Nephron (organoid): Measurements from ENCODE around the gene SRL.

ENCODE experiments used
- H3K27ac Mint-ChIP-seq, 3 experiments: 2 replicates each; pipeline ENCODE4 v1.8.0; 2020; ENCODE audit warnings: mixed read lengths in 3 of 3, mild to moderate bottlenecking in 2 of 3, moderate library complexity in 1 of 3
- H3K27me3 Mint-ChIP-seq: 2 replicates; pipeline ENCODE4 v1.8.0; 2021; ENCODE audit warnings: low read depth, mild to moderate bottlenecking, moderate library complexity, mixed read lengths
- H3K36me3 Mint-ChIP-seq: 2 replicates; pipeline ENCODE4 v1.8.0; 2020; ENCODE audit warnings: low read depth, mixed read lengths
- H3K4me1 Mint-ChIP-seq: 2 replicates; pipeline ENCODE4 v1.8.0; 2020; ENCODE audit warnings: mixed read lengths
- H3K4me3 Mint-ChIP-seq, 3 experiments: 2 replicates each; pipeline ENCODE4 v1.8.0; 2020; ENCODE audit warnings: mild to moderate bottlenecking in 3 of 3, mixed read lengths in 3 of 3, moderate library complexity in 2 of 3
- H3K9me3 Mint-ChIP-seq: 2 replicates; pipeline ENCODE4 v1.8.0; 2020; ENCODE audit warnings: mixed read lengths
- TF ChIP-seq, protein P1 (sequence below), 3 experiments: fragments of 200-600 bp; sonication (generic); IDR thresholded peaks; one replicate each; pipeline ENCODE4 v1.5.0; 2021; ENCODE audit warnings: antibody characterized with exemption in 3 of 3; ENCODE audit not compliant: unreplicated experiment in 3 of 3

SRL gene

DNA sequence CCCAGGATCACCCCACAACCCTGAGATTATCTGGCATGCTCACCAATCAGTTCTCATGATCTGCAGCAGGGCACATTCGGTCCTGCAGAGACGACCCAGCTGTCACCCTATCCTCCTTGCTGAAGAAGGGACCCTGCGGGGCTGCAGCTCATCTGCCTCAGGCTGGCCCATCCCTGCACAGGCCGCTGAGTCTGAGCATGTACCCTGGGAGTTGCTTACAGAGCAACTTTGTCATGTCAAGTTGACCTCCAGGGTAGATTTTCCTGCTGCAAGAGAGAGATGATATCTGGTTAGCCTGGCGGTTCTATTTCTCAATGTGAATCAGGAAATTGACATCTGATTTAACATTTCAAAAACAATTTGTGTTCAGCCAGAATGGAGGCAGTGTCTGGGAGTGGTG, 89.6 kb downstream of the SRL start:
- H3K36me3 Mint-ChIP-seq: no peaks in the 10 kb centered on the region
- no peak overlapping the region for H3K4me3 Mint-ChIP-seq
- H3K27me3 Mint-ChIP-seq: peaks cover 8% of the 10 kb centered on the region
- H3K9me3 Mint-ChIP-seq: no peaks in the 10 kb centered on the region
- H3K4me1 Mint-ChIP-seq: no peaks in the 10 kb centered on the region
- TF ChIP-seq, protein P1, sequence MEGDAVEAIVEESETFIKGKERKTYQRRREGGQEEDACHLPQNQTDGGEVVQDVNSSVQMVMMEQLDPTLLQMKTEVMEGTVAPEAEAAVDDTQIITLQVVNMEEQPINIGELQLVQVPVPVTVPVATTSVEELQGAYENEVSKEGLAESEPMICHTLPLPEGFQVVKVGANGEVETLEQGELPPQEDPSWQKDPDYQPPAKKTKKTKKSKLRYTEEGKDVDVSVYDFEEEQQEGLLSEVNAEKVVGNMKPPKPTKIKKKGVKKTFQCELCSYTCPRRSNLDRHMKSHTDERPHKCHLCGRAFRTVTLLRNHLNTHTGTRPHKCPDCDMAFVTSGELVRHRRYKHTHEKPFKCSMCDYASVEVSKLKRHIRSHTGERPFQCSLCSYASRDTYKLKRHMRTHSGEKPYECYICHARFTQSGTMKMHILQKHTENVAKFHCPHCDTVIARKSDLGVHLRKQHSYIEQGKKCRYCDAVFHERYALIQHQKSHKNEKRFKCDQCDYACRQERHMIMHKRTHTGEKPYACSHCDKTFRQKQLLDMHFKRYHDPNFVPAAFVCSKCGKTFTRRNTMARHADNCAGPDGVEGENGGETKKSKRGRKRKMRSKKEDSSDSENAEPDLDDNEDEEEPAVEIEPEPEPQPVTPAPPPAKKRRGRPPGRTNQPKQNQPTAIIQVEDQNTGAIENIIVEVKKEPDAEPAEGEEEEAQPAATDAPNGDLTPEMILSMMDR (IDR thresholded peaks at IDR 0.05; ENCODE audit: unreplicated experiment in 3 of 3): no peak
- H3K27ac Mint-ChIP-seq: no peak overlapping the region

DNA sequence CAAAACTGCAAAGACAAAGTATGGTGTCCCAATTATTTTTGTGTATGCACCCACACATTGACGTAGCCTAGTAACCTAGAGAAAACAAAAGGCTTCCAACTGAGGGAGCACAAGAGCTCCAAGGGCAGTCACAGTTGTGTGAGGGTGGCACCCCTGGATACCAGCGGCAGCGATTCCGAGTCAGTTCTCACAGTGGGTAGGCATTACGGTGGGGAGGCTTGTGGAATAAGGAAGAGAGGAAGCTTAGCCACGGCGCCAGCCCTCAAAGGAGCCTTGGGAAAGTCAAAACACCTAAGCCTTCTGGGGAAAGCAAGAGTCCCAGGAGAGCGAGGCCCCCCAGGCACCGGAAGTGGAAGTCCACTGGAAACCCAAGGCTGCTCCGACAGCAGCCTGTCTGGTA, 94.6 kb downstream of the SRL start:
- Mint-ChIP-seq H3K4me1 (no peaks in the 10 kb centered on the region), H3K9me3 (no peaks in the 10 kb centered on the region), H3K36me3 (no peaks in the 10 kb centered on the region), H3K4me3 (no peak overlapping the region), H3K27ac (no peak overlapping the region), H3K27me3 (no peaks in the 10 kb centered on the region)
- TF ChIP-seq, protein P1 (IDR thresholded peaks at IDR 0.05; ENCODE audit: unreplicated experiment in 3 of 3): no peak

DNA sequence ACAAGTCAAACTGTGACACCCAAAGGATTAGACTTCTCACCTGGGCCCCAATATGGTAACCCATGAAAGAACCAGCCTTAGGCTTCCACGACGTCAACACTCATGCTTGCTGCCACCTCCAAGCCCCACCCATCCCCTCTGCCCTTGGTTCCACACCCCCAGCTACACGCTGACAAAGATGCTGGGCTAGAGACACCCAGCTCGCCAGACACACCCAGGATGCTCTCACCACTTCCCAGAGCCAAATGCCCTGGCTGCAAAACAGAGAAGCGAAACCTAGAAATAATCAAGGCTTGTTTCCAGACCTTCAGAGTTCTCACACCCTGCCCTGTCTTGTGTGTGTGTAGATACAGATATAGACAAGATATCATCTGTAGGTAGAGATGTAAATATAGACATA, 99.6 kb downstream of the SRL start:
- Mint-ChIP-seq H3K36me3 (no peaks in the 10 kb centered on the region), H3K27ac (no peak overlapping the region)

DNA sequence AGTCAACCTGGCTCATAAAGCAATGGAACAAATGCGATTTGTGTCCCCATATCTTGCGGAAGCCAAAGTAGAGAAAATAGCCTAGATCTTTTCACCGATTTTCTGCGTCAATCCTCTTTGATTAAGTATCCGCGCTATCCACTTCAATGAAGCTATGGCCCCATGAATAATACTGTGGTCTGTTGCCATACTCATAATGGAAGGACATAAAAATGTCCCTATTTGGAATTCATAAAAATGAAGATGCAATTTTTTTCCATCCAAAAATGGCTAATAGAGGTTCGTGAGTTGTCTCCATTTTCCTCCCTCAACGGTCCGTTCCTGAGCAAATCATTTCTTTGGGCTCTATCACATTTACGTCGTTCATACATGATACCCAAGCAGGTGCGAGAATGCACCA, 100.3 kb downstream of the SRL start:
- Mint-ChIP-seq H3K36me3 (no peaks in the 10 kb centered on the region), H3K27ac (no peak overlapping the region), H3K4me3 (no peak overlapping the region), H3K9me3 (peaks cover 3% of the 10 kb centered on the region), H3K4me1 (peaks cover 3% of the 10 kb centered on the region), H3K27me3 (peaks cover 4% of the 10 kb centered on the region)
- TF ChIP-seq, protein P1 (IDR thresholded peaks at IDR 0.05; ENCODE audit: unreplicated experiment in 3 of 3): no peak

More for the DNA sequence above, 99.6 kb downstream of the SRL start:
- Mint-ChIP-seq H3K27me3 (peaks cover 3% of the 10 kb centered on the region), H3K4me3 (no peak overlapping the region), H3K9me3 (peaks cover 3% of the 10 kb centered on the region), H3K4me1 (peaks cover 3% of the 10 kb centered on the region)
- TF ChIP-seq, protein P1 (IDR thresholded peaks at IDR 0.05; ENCODE audit: unreplicated experiment in 3 of 3): no peak

DNA sequence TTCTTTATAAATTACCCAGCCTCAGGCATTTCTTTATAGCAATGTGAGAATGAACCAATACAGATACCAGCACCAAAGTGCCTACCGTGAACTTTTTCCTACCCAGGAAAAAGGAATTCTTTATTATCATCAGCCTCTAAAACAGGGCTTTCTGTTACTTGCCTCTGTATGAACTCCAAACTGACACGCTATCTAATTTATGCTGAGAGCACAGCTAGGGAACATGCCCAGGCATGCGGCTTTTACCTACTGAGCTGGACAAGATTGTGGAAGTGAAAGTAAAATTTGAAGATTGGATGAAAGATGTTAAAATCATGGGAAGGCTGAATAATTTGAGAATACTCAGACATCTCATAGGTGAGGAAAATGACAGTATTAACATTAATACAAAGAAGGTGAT, 101.2 kb downstream of the SRL start:
- H3K4me1 Mint-ChIP-seq: peaks cover 3% of the 10 kb centered on the region
- no peaks in the 10 kb centered on the region for H3K36me3 Mint-ChIP-seq
- peaks cover 3% of the 10 kb centered on the region for H3K9me3 Mint-ChIP-seq
- H3K27ac Mint-ChIP-seq: peak overlapping the region in 2 of 3 experiments; percentile 8 to 18
- H3K27me3 Mint-ChIP-seq: peaks cover 4% of the 10 kb centered on the region
- no peak overlapping the region for H3K4me3 Mint-ChIP-seq
- TF ChIP-seq, protein P1 (IDR thresholded peaks at IDR 0.05; ENCODE audit: unreplicated experiment in 3 of 3): no peak

DNA sequence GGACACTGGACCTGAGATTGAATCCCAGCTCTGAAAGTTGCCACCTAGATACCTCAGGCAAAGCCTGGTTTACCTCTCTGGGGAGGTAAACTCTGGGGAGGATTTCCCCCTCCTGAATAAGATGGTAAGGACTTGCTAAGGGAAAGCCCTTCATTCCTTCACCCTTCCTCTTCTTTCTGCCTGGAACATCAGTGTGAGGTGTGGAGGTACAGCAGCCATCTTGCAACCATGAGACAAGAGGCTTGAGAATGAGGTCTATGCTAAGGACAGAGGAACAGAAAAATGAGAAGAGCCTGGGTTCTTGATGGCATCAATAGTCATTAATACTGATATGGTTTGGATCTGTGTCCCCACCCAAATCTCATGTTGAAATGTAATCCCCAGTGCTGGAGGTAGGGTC, 101.9 kb downstream of the SRL start:
- Mint-ChIP-seq H3K4me3 (no peak overlapping the region), H3K27ac (no peak overlapping the region)
- TF ChIP-seq, protein P1 (IDR thresholded peaks at IDR 0.05; ENCODE audit: unreplicated experiment in 3 of 3): no peak

More for the DNA sequence above, 101.9 kb downstream of the SRL start:
- H3K4me1 Mint-ChIP-seq: peaks cover 3% of the 10 kb centered on the region
- peaks cover 3% of the 10 kb centered on the region for H3K9me3 Mint-ChIP-seq
- H3K36me3 Mint-ChIP-seq: no peaks in the 10 kb centered on the region
- H3K27me3 Mint-ChIP-seq: peaks cover 4% of the 10 kb centered on the region
